Measurements from ENCODE around the gene SOS1.

Gene SOS1

GRCh38 chr2:39099870-39100728 lies 20.8 kb downstream of the SOS1 start:
- DNase-seq (ENCODE audit: low read depth): no peak
- no peak for TF ChIP-seq CTCF (IDR thresholded peaks at IDR 0.05; ENCODE audit: control insufficient read depth, extremely low read depth, insufficient read depth)
- H3K4me3 ChIP-seq (ENCODE audit: low read depth, low read length): no peak overlapping the region

GRCh38 chr2:39099310-39099869 lies 21.5 kb downstream of the SOS1 start:
- TF ChIP-seq CTCF (IDR thresholded peaks at IDR 0.05; ENCODE audit: control insufficient read depth, extremely low read depth, insufficient read depth): no peak
- no peak overlapping the region for H3K4me3 ChIP-seq (ENCODE audit: low read depth, low read length)
- no peak for DNase-seq (ENCODE audit: low read depth)

- H3K4me3 ChIP-seq (ENCODE audit: low read depth, low read length): no peak overlapping the region
- DNase-seq (ENCODE audit: low read depth): no peak
- no peak for TF ChIP-seq CTCF (IDR thresholded peaks at IDR 0.05; ENCODE audit: control insufficient read depth, extremely low read depth, insufficient read depth)
These were observed 25.2 kb downstream of the SOS1 start for GRCh38 chr2:39095624-39096023.

- no peak for DNase-seq (ENCODE audit: low read depth)
- no peak overlapping the region for H3K4me3 ChIP-seq (ENCODE audit: low read depth, low read length)
- no peak for TF ChIP-seq CTCF (IDR thresholded peaks at IDR 0.05; ENCODE audit: control insufficient read depth, extremely low read depth, insufficient read depth)
These were observed 26.0 kb downstream of the SOS1 start for GRCh38 chr2:39094717-39095363.

GRCh38 chr2:39093218-39093898 lies 27.5 kb downstream of the SOS1 start:
- H3K4me3 ChIP-seq (ENCODE audit: low read depth, low read length): no peak overlapping the region
- no peak for TF ChIP-seq CTCF (IDR thresholded peaks at IDR 0.05; ENCODE audit: control insufficient read depth, extremely low read depth, insufficient read depth)
- DNase-seq (ENCODE audit: low read depth): no peak

GRCh38 chr2:39091543-39091942 lies 29.3 kb downstream of the SOS1 start:
- no peak overlapping the region for H3K4me3 ChIP-seq (ENCODE audit: low read depth, low read length)
- no peak for TF ChIP-seq CTCF (IDR thresholded peaks at IDR 0.05; ENCODE audit: control insufficient read depth, extremely low read depth, insufficient read depth)
- DNase-seq (ENCODE audit: low read depth): no peak

Measured in LNCaP clone FGC (cell line).